HepG2 (cell line): Measurements from ENCODE around the gene SLC43A1. TPM values are rescaled to one million over a fixed set of nuclear protein-coding genes. Genes with fewer than 3 reads are reported as not detected.

Experiments
- BHLHE40 ChIP-seq: IDR thresholded peaks from 2 replicates; pipeline ENCODE4 v1.6.1; 2011; ENCODE audit warnings: low read length, improper control_type of control experiment
- REST ChIP-seq, 2 experiments: IDR thresholded peaks; 2 replicates each; pipeline ENCODE4 v1.6.1; 2011 to 2012; ENCODE audit warnings: low read length in 2 of 2, borderline replicate concordance in 1 of 2, low read depth in 1 of 2, mild to moderate bottlenecking in 1 of 2, moderate library complexity in 1 of 2
- RNF219 ChIP-seq: sonication (generic); formaldehyde crosslinking; IDR thresholded peaks from 2 replicates; pipeline ENCODE4 v1.5.0; 2020; ENCODE audit warnings: mild to moderate bottlenecking, missing genetic modification reagents
- THAP8 ChIP-seq: sonication (generic); formaldehyde crosslinking; IDR thresholded peaks from 2 replicates; pipeline ENCODE4 v1.5.1; 2020; ENCODE audit warnings: missing genetic modification reagents, mild to moderate bottlenecking, borderline replicate concordance
- ZBTB33 ChIP-seq: sonication (generic); formaldehyde crosslinking; IDR thresholded peaks from 2 replicates; pipeline ENCODE4 v1.4.0; 2020; ENCODE audit warnings: missing genetic modification reagents
- ZC3H4 ChIP-seq: sonication (generic); formaldehyde crosslinking; IDR thresholded peaks from 2 replicates; pipeline ENCODE4 v1.4.0; 2020; ENCODE audit warnings: missing genetic modification reagents, borderline replicate concordance
- ZNF414 ChIP-seq: sonication (generic); formaldehyde crosslinking; IDR thresholded peaks from 2 replicates; pipeline ENCODE4 v1.5.0; 2020; ENCODE audit warnings: missing genetic modification reagents
- ZNF816 ChIP-seq: sonication (generic); formaldehyde crosslinking; IDR thresholded peaks from 2 replicates; pipeline ENCODE4 v1.8.0; 2022; ENCODE audit warnings: missing genetic modification reagents, mild to moderate bottlenecking, borderline replicate concordance
- polyA plus RNA-seq, 8 experiments: library from polyadenylated mRNA; depleted of rRNA in 3 of 8; stranded (reverse) in 7 of 8; unstranded in 1 of 8; fragments of >200 nt; fragmentation: Illumina TruSeq in 4 of 8; extraction: Trizol in 4 of 8; gene quantifications; 2 replicates each; pipeline versions ENCODE4 v1.2.1 to v1.2.3, GENCODE V29; 2011 to 2016; ENCODE audit warnings: low read depth in 4 of 8, missing spikeins in 1 of 8, mixed read lengths in 1 of 8; ENCODE audit not compliant: insufficient read depth in 1 of 8
- total RNA-seq, 5 experiments: library from RNA; depleted of rRNA; stranded (reverse); fragments of >200 nt; fragmentation: Illumina TruSeq; extraction: Trizol; gene quantifications; 2 replicates each; pipeline ENCODE4 v1.2.3, GENCODE V29; 2016; ENCODE audit warnings: low read depth in 1 of 5

The SLC43A1 gene
- total and polyA plus RNA-seq, 2 of the 13 experiments (the other 11 are each of a cell fraction or from before 2014, with no cell fraction given), result 72.3 to 87.6 TPM

GRCh38 chr11:57474803-57475115 is 40.7 kb downstream of the SLC43A1 start (continued):
- TF ChIP-seq REST (IDR thresholded peaks at IDR 0.05; ENCODE audit: borderline replicate concordance in 1 of 2, low read depth in 1 of 2, low read length in 2 of 2) (peak in 1 of 2 experiments; percentile 61; a peak in 3 of 4 replicates), ZC3H4 (no peak), ZBTB33 (CRISPR knock-in tag) (0 out of 2 replicates have a peak, but pooled peaks have one; percentile 13), BHLHE40 (no peak), ZNF414 (CRISPR knock-in tag) (no peak), ZNF816 (CRISPR knock-in tag) (no peak), RNF219 (CRISPR knock-in tag) (no peak), THAP8 (CRISPR knock-in tag) (no peak)
